Activated naive CD4-positive, alpha-beta T cell treated with anti-CD3 and anti-CD28 coated beads, Interleukin-2, amount 50 U/mL, for 24 hours (primary cell): ENCODE results near the gene ZNF385A.

ENCODE experiments used
- H3K27ac Mint-ChIP-seq: one replicate; pipeline ENCODE4 v1.8.0; 2021; ENCODE audit warnings: mild to moderate bottlenecking, mixed read lengths
- H3K27me3 Mint-ChIP-seq: one replicate; pipeline ENCODE4 v1.8.0; 2021; ENCODE audit warnings: mixed read lengths
- H3K36me3 Mint-ChIP-seq: one replicate; pipeline ENCODE4 v1.8.0; 2021; ENCODE audit warnings: mixed read lengths
- H3K4me1 Mint-ChIP-seq: one replicate; pipeline ENCODE4 v1.8.0; 2021; ENCODE audit warnings: mixed read lengths
- H3K4me3 Mint-ChIP-seq: one replicate; pipeline ENCODE4 v1.8.0; 2021; ENCODE audit warnings: mild to moderate bottlenecking, mixed read lengths
- H3K9me3 Mint-ChIP-seq: one replicate; pipeline ENCODE4 v1.8.0; 2021; ENCODE audit warnings: mixed read lengths

The ZNF385A gene

DNA sequence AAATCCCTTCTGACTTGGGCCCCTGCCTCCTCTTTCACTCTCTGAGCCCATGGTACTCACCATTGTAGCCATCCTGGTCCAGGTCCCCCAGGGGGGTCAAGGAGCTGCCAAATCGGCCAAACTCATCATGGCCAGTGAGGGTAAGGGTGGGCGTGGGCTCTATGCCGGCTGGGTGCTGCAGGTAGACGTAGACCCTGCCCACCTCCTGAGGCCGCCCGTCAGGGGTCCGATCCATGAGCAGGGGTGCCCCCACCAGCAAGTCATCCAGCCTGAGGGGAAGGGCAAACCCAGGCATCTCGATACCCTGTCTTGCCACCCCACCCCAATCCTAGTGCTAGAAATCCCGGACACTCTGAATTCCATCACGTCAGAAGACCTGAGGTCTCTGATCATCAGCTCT, 20.6 kb upstream of the ZNF385A start:
- Mint-ChIP-seq H3K4me1 (peaks cover 45% of the 10 kb centered on the region), H3K27ac (peak overlapping the region; percentile 5), H3K9me3 (no peaks in the 10 kb centered on the region), H3K36me3 (peaks cover 10% of the 10 kb centered on the region), H3K4me3 (no peak overlapping the region), H3K27me3 (no peaks in the 10 kb centered on the region)

DNA sequence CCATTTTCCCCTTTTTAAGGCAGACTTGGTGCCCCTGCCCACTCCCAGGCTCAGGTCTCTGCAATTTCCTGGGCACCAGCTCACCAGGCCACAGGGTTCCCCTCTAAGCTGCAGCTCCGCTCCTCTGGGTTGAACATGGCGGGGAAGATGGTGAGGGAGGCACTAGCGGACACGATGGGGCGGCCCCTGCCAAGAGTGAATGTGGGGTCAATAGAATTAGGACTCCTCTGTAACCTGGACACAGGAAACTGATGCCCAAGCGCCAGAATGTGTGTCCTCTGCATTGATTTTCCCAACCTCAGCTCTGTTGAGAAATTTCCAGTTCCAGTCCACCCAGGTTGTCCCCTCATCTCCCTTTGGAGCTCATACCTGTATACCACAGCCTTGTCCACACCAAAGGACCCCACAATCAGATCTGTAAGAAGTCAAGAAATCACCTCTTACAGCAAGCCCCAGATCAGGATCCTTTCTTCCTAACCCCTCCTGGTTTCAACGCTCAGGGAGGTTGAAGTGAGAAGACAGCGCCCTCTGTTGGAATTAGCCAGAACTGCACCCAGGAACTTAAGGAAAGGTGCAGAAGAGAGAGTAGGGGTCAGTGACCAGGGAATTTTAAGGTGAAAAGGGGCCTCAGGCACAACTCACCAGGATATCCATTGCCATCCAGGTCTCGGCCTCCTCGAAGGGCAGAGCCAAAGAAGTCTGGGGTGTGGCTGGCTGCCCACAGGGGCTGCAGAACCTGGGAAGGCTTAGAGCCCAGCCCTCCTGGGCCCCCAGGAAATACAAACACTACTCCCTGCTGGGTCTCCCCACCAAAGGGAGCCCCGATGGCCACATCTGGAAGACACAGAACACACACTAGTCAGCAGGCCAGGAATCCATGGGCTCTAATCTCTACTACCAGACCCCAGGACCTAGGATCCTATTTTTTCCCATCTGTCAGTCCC, 19.8 kb upstream of the ZNF385A start:
- Mint-ChIP-seq H3K27ac (peak overlapping the region; percentile 92), H3K36me3 (peaks cover 10% of the 10 kb centered on the region), H3K27me3 (no peaks in the 10 kb centered on the region), H3K9me3 (no peaks in the 10 kb centered on the region), H3K4me3 (no peak overlapping the region), H3K4me1 (peaks cover 46% of the 10 kb centered on the region)

DNA sequence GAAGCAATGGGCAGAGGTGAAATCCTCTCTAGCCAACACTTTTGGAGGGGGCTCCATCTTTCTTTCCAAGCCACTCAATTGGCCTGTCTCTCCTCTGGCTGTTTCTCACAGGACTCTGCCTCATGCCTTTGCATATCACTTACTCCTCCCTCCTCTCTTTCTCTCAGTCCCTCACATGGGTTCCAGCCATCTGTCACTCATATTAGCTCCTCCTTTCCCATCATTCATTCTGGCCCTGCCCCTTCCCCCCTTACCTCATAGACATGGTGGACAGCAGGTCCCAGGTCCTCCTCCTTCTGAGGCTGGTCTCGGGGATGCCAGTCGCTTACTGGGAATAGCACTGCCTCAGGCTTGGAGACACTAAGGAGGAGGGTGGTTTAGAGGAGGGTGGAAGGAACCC, 16.6 kb upstream of the ZNF385A start:
- Mint-ChIP-seq H3K4me1 (peaks cover 23% of the 10 kb centered on the region), H3K9me3 (no peaks in the 10 kb centered on the region), H3K27me3 (no peaks in the 10 kb centered on the region), H3K36me3 (peaks cover 9% of the 10 kb centered on the region), H3K27ac (peak overlapping the region; percentile 57), H3K4me3 (no peak overlapping the region)

DNA sequence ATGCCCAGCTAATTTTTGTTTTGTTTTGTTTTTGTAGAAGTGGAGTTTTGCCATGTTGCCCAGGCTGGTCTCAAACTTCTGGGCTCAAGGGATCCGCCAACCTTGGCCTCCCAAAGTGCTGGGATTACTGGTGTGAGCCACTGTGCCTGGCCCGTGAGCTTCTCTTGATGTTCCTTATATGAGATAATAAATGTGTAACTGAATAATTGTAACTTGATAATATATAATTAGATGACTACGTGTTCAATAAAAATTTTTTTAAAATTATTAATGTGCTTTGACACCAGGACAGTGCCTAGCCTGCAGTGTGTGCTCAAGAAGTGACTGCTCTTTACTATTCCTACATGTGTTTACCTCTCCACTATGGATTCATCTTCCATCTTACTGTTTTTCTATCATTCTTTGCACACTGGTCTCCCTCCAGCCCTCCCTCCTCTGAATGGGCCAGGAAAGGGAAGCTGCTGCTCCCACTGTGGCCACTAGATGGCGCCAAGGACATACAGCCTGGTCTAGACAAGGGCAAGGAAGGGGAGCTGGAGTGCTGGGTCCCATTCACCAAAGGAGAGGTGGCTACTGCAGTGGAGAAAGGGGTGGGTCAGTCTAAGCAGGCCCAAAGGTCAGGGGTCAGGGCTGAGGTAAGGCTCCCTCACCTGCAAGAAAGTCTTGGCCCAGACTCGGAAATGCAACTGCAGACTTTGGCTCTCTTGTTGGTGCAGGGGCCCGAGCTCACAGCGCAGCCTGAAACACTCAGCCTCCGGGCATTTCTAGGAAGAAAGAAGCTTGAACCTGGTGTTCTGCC, 14.7 kb upstream of the ZNF385A start:
- peaks cover 16% of the 10 kb centered on the region for H3K4me1 Mint-ChIP-seq
- H3K36me3 Mint-ChIP-seq = peaks cover 5% of the 10 kb centered on the region
- H3K27ac Mint-ChIP-seq = peak overlapping the region; percentile 7
- no peak overlapping the region for H3K4me3 Mint-ChIP-seq
- H3K9me3 Mint-ChIP-seq = no peaks in the 10 kb centered on the region
- H3K27me3 Mint-ChIP-seq = no peaks in the 10 kb centered on the region

DNA sequence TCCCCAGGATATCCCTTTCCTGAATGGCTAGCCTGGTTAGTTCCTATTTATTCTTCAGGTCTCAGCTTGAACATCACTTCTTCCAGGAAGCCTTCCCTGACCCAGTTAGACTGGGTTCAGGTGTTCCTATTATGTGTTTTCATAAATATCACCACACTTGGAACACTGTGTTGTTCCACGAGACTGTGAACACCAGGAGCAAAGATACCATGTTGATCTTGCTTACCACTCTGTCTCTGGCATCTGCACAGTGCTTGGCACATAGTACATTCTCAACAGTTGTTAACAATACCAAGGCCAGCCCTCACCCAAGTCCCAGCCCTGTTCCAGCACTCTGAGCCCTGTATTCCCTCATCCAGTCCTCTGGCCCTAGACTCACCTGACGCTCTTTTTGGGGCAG, 13.7 kb upstream of the ZNF385A start:
- Mint-ChIP-seq H3K4me1 (peaks cover 22% of the 10 kb centered on the region), H3K27me3 (no peaks in the 10 kb centered on the region), H3K27ac (no peak overlapping the region), H3K4me3 (no peak overlapping the region), H3K9me3 (no peaks in the 10 kb centered on the region), H3K36me3 (peaks cover 6% of the 10 kb centered on the region)

DNA sequence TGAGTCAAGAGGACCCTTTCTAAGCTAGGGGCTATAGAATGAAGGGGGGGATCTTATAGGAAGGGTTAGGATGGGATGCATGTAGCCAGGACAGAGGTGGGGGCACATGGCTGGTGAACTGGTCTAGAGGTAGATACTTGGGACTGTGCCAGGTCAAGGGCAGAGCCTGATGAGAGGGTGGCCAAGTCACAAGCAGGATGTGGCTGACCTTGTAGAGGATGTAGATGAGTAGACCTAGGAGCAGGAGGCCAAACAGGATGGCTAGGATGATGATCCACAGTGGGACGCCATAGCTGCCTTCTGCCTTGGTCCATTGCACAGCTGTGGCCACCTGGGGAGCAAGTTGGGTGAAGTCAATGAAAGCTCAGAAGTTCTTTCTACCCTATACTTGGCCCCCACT, 12.6 kb upstream of the ZNF385A start:
- Mint-ChIP-seq H3K4me1 (peaks cover 25% of the 10 kb centered on the region), H3K4me3 (no peak overlapping the region), H3K27me3 (no peaks in the 10 kb centered on the region), H3K27ac (no peak overlapping the region), H3K36me3 (peaks cover 6% of the 10 kb centered on the region), H3K9me3 (no peaks in the 10 kb centered on the region)

DNA sequence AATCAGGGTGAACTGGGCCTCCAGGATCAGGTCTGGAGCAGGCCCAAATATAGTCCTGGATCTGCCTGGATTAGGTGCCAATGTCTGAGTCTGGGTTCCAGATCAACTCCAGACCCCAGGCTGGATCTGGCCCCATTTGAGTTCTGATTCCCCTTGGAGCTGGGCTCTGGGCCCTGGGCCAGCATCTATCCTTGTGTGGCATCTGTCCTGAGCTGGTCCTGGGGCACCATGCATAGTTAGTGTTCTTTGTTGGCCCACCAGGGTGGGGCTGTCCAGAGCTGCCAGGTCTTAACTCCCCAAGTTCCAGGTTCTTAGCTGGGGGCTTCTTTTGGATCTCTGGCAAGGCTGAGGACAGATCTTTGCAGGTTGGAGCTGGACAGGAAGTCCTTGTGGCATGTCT, 11.0 kb upstream of the ZNF385A start:
- Mint-ChIP-seq H3K27ac (no peak overlapping the region), H3K9me3 (no peaks in the 10 kb centered on the region), H3K4me3 (no peak overlapping the region)

DNA sequence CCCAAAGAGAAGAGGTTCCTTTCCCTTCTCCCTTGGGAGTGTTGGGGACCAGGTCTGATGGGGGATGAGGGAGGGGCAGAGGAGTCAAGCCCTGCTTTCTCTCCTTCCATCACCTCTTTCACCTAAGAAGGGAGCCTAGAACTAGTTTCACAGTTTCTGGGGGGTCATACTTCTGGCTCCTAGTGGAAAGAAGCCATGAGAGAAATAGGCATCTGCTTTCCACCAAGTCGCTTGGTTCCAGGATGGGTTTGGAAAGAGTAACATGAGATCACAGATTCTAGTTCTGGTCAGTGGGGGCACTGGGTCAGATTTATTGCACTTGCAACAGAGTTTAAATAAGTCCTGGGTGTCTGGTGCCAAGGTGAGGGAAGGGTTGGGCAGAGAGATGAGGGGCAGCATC, 10.5 kb upstream of the ZNF385A start:
- peaks cover 5% of the 10 kb centered on the region for H3K36me3 Mint-ChIP-seq
- no peaks in the 10 kb centered on the region for H3K9me3 Mint-ChIP-seq
- peaks cover 35% of the 10 kb centered on the region for H3K4me1 Mint-ChIP-seq
- H3K4me3 Mint-ChIP-seq = no peak overlapping the region
- no peaks in the 10 kb centered on the region for H3K27me3 Mint-ChIP-seq
- H3K27ac Mint-ChIP-seq = peak overlapping the region; percentile 46

More for the DNA sequence above, 11.0 kb upstream of the ZNF385A start:
- H3K36me3 Mint-ChIP-seq = peaks cover 8% of the 10 kb centered on the region
- H3K27me3 Mint-ChIP-seq = no peaks in the 10 kb centered on the region
- H3K4me1 Mint-ChIP-seq = peaks cover 34% of the 10 kb centered on the region

DNA sequence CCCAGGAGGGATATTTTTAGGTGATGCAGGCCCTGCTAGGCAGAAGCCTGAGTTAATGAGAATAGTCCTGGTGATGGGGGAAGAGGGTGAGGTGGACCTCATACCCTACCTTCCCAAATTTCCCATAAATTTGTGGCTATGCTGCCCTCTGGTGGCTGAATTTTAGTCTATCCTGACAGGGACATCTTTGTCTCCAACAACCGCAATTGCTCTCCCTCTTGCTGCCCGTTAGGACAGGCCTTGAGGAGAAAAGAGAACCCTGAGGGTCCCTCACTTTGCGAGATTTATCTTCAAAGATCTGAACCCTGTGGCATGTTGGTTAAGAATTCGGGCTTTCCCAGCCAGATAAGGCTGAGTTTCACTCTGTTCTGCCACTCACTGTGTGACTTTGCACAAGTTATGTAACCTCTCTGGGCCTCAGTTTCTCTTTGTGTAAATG, 9.8 kb upstream of the ZNF385A start:
- Mint-ChIP-seq H3K36me3 (peaks cover 5% of the 10 kb centered on the region), H3K4me1 (peaks cover 40% of the 10 kb centered on the region), H3K9me3 (no peaks in the 10 kb centered on the region), H3K27ac (no peak overlapping the region), H3K4me3 (no peak overlapping the region), H3K27me3 (no peaks in the 10 kb centered on the region)

DNA sequence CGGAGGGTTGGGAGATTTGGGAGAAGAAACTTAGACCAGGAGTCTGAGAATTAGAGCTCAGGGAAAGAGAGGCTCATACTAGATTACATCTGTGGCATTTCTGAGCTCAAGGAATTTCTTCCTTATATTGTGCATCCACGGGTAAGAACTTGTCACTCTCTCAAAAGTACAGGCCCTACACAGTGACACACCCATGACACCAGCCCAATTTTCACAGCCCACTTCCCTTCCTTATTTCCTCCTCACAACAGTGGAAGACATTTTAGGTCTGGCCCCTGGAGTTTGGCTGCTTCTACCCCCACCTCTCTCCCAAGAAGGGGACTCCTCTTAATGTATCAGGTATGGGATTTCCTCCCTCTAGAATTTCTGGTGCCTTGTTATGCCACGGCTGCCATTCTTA, 9.2 kb upstream of the ZNF385A start:
- Mint-ChIP-seq H3K27ac (peak overlapping the region; percentile 41), H3K27me3 (no peaks in the 10 kb centered on the region), H3K36me3 (peaks cover 3% of the 10 kb centered on the region), H3K4me3 (peak overlapping the region; percentile 42), H3K9me3 (no peaks in the 10 kb centered on the region), H3K4me1 (peaks cover 38% of the 10 kb centered on the region)

DNA sequence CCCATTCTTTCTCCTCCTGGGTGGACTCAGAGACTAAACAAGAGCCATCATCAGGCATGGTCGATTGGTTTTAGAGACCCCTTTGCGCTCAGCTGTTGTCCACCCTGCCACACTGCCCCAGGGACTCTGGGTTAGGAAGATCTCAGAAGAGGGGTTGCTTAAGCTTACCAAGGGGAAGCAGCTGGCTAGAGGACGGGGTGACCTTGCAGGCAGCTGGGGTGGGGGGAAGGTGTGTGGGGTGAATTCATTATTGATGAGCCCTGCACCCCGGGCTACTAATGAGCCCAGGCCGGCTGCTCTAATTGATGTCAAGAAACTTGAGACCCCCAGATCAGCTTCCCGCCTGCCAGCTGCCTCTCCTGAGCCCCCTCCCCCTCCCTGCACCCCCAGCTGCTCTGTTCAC, 8.7 kb upstream of the ZNF385A start:
- no peak overlapping the region for H3K27ac Mint-ChIP-seq
- H3K9me3 Mint-ChIP-seq = no peaks in the 10 kb centered on the region
- no peak overlapping the region for H3K4me3 Mint-ChIP-seq
- peaks cover 3% of the 10 kb centered on the region for H3K36me3 Mint-ChIP-seq
- H3K4me1 Mint-ChIP-seq = peaks cover 38% of the 10 kb centered on the region
- no peaks in the 10 kb centered on the region for H3K27me3 Mint-ChIP-seq

DNA sequence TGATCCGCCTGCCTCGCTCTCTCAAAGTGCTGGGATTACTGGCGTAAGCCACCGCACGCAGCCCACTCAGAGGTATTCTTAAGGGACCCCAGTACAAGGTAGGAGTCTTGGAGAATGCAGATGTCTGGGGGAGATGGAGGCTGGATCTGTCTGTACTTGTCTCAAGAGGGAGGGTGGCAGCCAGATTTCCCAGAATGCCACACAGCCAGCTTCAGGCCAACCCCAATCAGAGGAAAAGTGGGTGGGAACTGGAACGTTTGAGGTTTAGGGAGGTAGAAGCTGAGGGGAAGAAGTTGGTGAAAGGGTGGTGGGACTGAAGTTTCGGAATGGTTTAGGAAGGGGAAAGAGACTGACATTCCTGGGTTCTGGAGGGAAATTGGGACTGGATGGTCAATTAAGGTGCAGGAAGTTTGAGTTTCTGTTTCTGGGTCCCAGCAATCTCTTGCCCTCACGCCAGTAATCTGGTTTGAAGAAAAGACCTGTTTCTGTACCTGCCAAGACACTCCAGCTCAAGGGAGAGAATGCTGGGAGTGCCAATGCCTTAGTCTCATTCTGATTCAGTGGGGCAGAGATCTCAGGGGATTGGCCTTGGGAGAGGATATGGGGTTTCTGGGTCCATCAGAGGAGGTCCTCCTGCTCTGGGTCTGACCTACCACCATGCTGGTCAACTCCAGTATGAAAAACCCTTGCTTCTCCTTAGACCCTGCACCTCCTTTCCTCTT, 8.1 kb upstream of the ZNF385A start:
- no peaks in the 10 kb centered on the region for H3K27me3 Mint-ChIP-seq
- peak overlapping the region; percentile 83 for H3K4me3 Mint-ChIP-seq
- peaks cover 39% of the 10 kb centered on the region for H3K4me1 Mint-ChIP-seq
- H3K9me3 Mint-ChIP-seq = no peaks in the 10 kb centered on the region
- peaks cover 3% of the 10 kb centered on the region for H3K36me3 Mint-ChIP-seq
- H3K27ac Mint-ChIP-seq = no peak overlapping the region

DNA sequence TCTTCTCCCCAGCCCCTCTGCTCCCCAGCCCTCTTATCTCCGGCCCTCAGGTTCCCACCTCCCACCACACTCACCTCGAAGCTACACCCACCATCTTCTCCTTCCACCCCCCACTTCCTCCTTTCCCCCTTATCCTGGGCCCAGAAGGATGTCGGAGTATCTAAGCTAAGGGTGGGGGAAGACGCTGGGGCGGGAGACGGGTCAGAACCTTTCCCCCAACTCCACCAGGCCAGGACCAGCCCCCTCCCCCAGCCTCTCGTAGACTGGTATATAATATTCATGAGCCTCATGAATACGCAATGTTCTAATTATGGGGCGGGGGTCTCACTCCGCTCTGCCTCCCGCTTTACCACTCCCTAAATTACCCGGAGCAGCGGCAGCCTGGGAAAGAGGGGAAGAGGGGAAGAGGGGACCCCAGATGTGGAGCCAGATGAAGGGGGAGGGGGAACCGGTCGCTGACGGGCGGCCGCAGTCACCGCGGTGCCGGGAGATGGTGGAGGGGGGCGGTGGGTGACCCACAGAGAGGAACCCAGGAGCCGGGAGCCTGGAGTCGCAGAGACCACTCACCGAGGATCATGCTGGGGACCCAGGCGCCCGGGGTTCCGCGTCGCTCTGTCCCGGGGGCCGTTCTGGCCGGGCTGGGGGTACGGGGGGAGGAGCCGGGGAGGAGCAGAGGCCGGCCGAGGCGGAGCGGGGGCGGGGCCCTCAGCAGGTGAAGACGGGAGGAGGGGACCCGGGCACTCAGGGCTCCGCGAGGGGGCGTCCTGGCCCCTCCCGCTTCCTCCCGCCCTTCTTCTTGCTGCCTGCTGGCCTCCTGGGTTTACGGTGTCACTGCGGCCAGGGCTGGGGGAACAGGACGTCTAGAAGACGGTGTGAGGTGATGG, 6.4 kb upstream of the ZNF385A start:
- no peak overlapping the region for H3K27ac Mint-ChIP-seq
- peaks cover 3% of the 10 kb centered on the region for H3K36me3 Mint-ChIP-seq
- no peaks in the 10 kb centered on the region for H3K9me3 Mint-ChIP-seq
- H3K4me3 Mint-ChIP-seq = peak overlapping the region; percentile 83
- H3K4me1 Mint-ChIP-seq = peaks cover 43% of the 10 kb centered on the region
- H3K27me3 Mint-ChIP-seq = no peaks in the 10 kb centered on the region

DNA sequence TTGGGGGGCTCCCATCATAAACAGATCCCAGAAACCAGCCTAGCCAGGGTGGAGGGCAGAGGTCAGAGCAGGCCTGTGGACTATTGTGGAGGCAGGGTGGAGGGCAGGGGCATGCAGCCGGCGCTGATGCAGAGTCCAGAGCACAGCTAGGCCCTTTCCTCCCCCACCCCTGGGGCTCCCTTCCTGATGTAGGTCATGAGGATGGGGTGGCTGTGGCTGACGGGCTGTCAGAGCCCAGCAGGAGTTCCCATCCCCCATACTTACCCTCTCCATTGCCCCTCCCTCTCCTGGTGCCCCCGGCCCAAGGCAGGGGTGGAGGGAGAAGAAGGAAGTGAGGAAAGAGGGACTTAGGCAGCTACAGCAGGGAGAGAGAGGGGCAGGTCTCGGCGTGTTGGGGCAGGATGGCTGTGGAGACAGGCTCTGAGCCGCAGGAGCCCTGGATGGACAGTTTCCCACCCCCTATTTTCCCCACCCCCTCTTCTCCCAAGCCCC, 5.7 kb upstream of the ZNF385A start:
- Mint-ChIP-seq H3K27me3 (no peaks in the 10 kb centered on the region), H3K4me1 (peaks cover 43% of the 10 kb centered on the region), H3K9me3 (no peaks in the 10 kb centered on the region), H3K36me3 (peaks cover 3% of the 10 kb centered on the region), H3K4me3 (peak overlapping the region; percentile 59), H3K27ac (no peak overlapping the region)
